CD4-positive, alpha-beta T cell treated with Interleukin-6 at 100 ng/mL for 8 hours (primary cell): ENCODE measurements around the gene FAM221A.
"Not testable (repeated sequence)": the region's sequence is repeated elsewhere in the genome, so short reads cannot be mapped to it uniquely, and the experiment has no call there.

Experiments used
- DNase-seq: peaks from one replicate; pipeline ENCODE4 v3.0.0-alpha.2; 2020; ENCODE audit warnings: mixed read lengths, low spot score

FAM221A gene, protein sequence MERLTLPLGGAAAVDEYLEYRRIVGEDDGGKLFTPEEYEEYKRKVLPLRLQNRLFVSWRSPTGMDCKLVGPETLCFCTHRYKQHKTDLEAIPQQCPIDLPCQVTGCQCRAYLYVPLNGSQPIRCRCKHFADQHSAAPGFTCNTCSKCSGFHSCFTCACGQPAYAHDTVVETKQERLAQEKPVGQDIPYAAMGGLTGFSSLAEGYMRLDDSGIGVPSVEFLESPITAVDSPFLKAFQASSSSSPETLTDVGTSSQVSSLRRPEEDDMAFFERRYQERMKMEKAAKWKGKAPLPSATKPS

DNA sequence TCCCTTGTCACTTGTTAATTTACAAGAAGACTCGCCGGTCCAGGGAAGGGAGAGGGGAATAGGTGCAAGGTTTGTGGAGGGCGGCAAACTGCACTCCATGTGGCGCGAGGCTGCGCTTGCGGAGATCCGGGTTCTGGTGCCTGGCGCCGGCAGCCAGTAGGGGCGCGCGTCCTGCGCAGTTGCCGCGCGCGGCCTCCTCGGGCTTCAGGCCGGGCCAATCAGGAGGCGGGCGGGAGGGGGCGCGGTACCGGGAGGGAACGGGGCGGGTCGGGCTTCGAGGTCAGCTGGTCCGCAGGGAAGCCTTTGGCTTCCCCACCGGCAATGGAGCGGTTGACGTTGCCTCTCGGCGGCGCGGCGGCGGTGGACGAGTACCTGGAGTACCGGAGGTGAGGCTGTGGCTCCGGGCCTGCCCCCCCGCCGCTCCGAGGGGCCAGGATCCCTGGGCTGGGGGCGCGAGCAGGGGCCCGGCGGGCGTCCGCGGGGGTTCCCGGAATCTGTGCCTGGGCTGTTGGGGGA is at the start of gene FAM221A:
TSS of gene FAM221A (plus strand) at position 302 of the 516 bp plus-strand sequence. CDS start at position 322, 20 bp downstream.
- DNase-seq, result peak; percentile 79

GRCh38 chr7:23633417-23633816 is 46.6 kb upstream of the FAM221A start:
- DNase-seq, result no peak

GRCh38 chr7:23645822-23646221 is 34.2 kb upstream of the FAM221A start:
- no peak for DNase-seq

DNA sequence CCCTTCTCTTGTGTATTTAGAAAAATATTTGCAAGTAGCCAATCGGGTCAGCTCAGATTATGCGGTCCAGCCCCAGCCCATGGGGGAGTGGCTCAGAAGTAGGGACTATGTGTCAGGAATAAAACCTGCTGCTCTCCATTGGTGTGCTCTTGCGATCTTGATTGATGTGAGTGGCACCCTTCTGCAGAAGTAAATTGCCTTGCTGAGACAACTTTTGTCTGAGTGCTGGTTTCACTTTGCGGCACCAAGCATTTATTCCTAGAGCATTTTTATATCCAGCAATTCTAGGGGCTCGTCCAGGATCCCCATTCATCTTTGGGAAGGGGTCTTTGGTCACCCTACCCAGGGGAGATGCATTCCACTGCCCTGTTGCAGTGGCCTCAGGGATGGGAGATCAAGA is 26.1 kb upstream of the FAM221A start:
- DNase-seq, result no peak

DNA sequence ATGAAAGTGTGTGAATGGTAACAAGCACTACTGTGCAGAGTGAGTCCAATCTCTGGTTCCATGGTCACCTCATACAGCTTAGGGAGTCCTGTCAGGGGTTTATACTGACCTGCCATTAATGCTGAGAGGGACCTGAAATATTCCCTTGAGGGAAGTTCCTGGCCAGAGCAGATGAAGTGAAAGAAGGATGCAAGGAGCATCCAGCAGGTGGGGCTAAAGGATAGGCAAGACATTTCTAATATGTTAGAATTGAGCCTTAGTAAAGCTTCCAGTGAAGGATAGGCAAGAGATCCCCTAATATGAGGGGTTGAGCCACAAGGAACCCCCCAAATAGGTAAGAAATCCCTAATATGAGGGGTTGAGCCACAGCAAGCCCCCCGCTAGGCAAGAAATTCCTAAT is 25.5 kb upstream of the FAM221A start:
- no peak for DNase-seq

- no peak for DNase-seq
Measured at GRCh38 chr7:23655433-23655832, 24.6 kb upstream of the FAM221A start.

DNA sequence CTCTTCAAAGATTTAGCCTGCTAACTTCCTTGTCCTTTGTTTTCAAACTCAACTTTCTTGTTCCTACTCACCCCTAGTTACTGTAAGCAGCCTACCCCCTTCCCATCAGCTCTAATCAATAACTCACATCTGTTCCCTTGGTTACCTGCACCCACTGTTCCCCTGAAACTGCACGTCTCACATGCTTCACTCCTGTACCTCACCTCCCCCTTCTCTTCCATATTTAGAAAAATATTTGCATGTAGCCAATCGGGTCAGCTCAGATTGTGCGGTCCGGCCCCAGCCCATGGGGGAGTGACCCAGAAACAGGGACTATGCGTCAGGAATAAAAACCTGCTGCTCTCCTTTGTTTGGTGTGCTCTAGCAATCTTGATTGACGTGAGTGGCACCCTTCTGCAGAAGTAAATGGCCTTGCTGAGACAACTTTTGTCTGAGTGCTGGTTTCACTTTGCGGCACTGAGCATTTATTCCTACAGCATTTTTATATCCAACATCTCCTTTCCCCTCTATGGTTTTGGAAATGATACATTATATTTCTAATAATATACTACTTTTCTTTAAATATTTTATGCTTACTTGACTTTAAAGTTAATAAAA is 21.1 kb upstream of the FAM221A start:
- DNase-seq, result no peak

- no peak for DNase-seq
Measured at GRCh38 chr7:23661385-23661784, 18.6 kb upstream of the FAM221A start.

DNA sequence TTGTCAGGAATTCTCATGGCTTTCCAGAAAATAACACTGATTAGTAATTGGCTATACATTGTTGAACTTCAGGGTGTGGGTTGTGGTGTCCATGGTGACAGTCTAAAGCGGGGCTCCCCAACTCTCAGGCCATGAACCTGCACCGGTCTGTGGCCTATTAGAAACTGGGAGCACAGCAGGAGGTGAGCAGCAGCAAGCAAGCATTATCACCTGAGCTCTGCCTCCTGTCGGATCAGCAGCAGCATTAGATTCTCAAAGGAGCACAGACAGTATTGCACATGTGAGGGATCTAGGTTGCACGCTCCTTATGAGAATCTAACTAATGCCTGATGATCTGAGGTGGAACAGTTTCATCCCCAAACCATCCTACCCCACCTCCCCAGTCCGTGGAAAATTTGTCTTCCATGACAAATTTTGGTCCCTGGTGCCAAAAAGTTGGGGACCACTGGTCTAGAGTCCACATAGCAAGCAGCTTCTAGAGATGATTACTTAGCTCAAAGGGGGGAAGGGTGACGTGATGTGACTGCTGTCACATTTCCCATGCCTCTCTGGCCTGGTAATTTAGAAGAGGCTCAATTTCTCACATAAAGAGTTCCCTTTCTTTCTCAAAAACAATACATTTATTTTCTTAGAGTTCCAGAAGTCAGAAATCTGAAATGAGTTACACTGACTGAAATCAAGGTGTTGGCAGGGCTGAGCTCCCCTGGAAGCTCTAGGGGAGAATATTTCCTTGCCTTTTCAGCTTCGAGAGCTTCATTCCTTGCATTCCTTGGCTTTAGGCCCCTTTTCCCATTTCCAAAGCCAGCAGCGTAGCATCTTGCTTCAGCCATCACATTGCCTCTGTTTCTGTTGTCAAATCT is 17.6 kb upstream of the FAM221A start:
- DNase-seq, result no peak

- DNase-seq, result no peak
Measured at GRCh38 chr7:23662984-23663313, 17.1 kb upstream of the FAM221A start.

DNA sequence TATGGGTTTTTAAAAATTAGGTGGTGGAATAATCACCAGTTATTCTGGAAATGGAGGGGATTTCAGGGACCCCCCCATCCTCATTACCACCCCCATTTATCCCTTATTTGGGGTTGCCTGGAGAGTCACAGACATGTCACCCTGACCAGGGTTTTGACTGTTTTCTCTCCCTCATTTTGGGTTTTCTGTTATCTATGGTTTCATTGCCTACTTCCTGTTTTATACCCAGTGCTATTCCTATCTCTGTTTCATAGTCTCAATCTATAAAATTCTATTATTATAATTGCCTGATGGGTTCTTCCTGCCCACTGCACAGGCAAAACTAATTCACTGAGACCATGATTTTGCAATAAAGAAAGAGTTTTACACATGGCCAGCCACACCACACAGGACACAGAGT is 15.9 kb upstream of the FAM221A start:
- DNase-seq, result no peak

GRCh38 chr7:23672033-23672432 is 8.0 kb upstream of the FAM221A start:
- no peak for DNase-seq

DNA sequence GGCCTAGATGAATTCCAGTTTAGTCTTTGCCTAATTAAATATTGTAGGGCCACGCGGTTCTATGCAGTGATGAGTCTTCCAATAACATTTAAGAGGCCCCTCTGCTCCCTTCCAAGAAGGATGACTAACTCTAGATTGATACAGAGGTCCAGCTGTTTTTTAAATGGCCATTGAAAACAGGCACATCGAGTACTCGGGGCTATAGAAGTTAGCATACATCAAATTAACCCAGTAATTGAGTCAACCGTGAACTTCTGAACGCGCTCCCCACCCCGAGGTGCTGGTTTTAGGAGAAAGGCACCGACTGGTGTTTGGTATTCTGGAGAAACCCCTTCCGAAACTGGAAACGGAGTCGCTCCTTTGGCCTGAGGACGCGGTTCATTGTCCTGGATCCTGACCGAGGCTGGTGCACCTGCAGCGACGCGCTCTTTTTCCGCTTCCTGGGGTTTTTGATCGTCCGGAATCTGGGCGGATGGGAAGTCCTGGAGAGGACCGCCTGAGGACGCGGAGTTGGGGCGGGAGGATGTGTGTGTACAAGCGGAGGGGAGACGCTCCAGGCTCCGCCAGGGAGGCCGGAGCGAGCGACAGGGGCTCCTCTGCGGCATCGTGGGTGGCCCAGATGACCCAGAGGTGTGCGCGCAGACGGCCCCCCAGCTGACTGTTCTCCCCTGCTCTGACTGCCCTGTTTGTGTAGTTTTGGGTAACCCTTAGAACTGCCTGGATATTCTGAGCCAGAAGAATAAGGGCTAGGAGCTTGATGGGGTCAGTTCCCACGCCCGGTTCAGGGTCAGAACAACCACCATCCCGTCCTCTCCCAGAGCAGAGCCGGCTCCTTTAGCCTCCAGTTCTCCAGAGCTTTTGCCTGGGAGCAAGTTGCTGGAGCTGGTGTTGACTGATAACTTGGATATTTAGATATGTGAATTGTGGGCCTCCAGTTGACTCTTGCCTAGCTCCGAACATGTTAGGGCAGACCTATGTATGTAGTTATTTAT is 711 bp downstream of the FAM221A start:
- peak; percentile 56 for DNase-seq

DNA sequence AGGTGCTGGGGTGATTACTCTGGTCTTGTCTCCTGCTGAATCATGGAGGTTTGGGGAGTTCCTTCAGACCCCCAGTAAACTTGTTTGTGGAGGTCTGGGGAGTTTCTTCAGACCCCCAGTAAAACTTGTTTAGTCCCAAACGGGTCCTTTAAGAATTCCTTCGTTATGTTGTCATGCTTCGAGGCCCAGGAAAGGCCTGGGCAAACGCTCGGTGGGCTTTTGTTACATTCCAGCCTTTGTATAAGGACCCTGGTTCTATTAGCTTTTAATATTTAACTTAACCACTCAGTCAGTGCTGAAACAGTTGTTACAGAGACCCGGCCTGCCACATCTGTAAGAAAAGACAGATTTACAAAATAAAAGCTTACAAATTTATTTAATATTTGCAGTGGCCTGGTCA is 4.0 kb downstream of the FAM221A start:
- DNase-seq, result not testable (repeated sequence)

GRCh38 chr7:23685731-23686130 is 5.7 kb downstream of the FAM221A start:
- no peak for DNase-seq

DNA sequence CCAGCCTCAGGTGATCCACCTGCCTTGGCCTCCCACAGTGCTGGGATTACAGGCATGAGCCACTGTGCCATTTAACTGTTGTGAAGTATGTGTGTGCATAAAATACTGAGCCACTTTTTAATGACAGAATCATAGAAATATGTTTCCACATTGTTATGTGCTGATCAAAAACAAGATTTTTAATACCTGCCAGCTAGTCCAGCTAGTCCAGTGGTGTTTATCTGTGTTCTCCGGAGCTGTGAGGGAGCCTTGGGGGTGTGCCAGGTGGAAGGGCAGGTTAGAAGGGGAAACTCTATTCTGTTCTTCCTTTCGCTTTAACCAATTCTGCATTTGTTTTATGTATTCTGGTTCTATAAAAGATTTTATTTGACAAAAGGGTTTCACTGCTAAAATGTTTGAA is 7.0 kb downstream of the FAM221A start:
- DNase-seq, result no peak

GRCh38 chr7:23689165-23689564 is 9.2 kb downstream of the FAM221A start:
- no peak for DNase-seq

GRCh38 chr7:23691320-23691719 is 11.3 kb downstream of the FAM221A start:
- DNase-seq, result no peak

DNA sequence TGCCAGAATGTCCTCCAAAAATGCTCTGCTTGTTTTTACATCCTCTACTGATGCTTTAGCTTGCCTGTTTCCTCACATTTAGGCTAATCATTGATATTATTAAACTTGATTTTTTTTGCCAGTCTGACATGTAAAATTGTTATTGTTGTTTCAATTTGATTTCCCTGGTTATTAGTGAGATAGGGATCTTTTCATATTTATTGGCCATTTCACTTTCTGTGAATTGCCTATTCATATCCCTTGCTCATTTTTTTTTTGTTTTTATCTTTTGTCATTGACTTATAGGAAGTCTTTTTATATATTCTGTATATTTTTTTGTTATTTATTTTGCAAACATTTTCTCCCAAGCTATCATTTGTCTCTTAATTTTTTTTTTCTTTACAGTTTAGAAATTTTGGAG is 13.2 kb downstream of the FAM221A start:
- DNase-seq, result no peak

DNA sequence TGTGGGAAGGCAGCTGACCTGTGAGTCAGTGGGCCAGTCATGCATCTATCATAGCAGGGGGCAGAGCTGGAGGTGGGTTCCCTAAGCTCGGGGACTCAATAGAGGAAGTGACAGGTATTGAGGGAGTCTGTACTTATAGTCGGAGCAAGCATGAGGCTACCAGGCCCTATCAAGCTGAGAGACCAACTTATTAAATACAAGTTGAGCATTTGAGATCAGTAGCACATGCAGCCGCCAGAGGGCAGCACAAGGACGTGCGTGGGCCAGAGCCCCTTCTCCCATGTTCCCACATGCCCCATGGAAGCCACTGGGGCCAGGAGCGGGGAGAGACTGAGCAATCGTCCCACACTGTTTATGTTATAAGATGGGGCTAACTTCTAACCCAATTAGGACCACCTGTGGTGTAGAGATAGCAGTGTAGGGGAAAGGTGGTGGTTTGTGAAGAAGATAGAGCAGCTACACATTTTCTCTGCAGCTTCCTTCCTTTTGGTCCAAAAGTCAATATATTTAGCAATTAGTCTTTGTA is 17.0 kb downstream of the FAM221A start:
- DNase-seq, result peak; percentile 39

- DNase-seq, result no peak
Measured at GRCh38 chr7:23698822-23699221, 18.8 kb downstream of the FAM221A start.
